Stimulated activated effector memory CD8-positive, alpha-beta T cell treated with anti-CD3 and anti-CD28 coated beads, Interleukin-12 subunit alpha, Interleukin-12 subunit beta, amount 100 ng/mL, for 72 hours (primary cell): ENCODE measurements around the gene CDH18.
A peak's percentile ranks its signal among the peaks of the same experiment; 100 is the strongest.

Experiments
- ATAC-seq: fragments of 150-1000 bp; cut with Tn5 transposase; 2 replicates; pipeline ENCODE4 v1.10.0; 2021
- DNase-seq, 2 donors: peaks; one replicate each; pipeline ENCODE4 v3.0.0; 2021 to 2022; ENCODE audit warnings: low spot score in 2 of 2
- H3K27ac Mint-ChIP-seq: one replicate; pipeline ENCODE4 v1.8.0; 2022; ENCODE audit warnings: mild to moderate bottlenecking, mixed read lengths
- H3K36me3 Mint-ChIP-seq: one replicate; pipeline ENCODE4 v1.8.0; 2022; ENCODE audit warnings: mild to moderate bottlenecking, mixed read lengths
- H3K4me1 Mint-ChIP-seq: one replicate; pipeline ENCODE4 v1.8.0; 2022; ENCODE audit warnings: mixed read lengths
- H3K4me3 Mint-ChIP-seq: one replicate; pipeline ENCODE4 v1.8.0; 2022; ENCODE audit warnings: mild to moderate bottlenecking, mixed read lengths
- H3K9me3 Mint-ChIP-seq: one replicate; pipeline ENCODE4 v1.8.0; 2022; ENCODE audit warnings: mixed read lengths

The CDH18 gene

GRCh38 chr5:19751326-19751725, 236.7 kb downstream of the CDH18 start:
- ATAC-seq: no peak
- Mint-ChIP-seq H3K36me3 (no peaks in the 10 kb centered on the region), H3K4me3 (no peak overlapping the region), H3K9me3 (peaks cover 13% of the 10 kb centered on the region), H3K27ac (no peak overlapping the region), H3K4me1 (no peaks in the 10 kb centered on the region)
- DNase-seq: no peak

GRCh38 chr5:19745247-19745646, 242.8 kb downstream of the CDH18 start:
- Mint-ChIP-seq H3K4me3 (no peak overlapping the region), H3K27ac (no peak overlapping the region), H3K36me3 (no peaks in the 10 kb centered on the region), H3K9me3 (peaks cover 8% of the 10 kb centered on the region), H3K4me1 (no peaks in the 10 kb centered on the region)
- no peak for ATAC-seq
- DNase-seq: no peak

GRCh38 chr5:19739671-19740070, 248.3 kb downstream of the CDH18 start:
- no peak for ATAC-seq
- H3K4me1 Mint-ChIP-seq: no peaks in the 10 kb centered on the region
- peaks cover 8% of the 10 kb centered on the region for H3K9me3 Mint-ChIP-seq
- no peak overlapping the region for H3K27ac Mint-ChIP-seq
- H3K4me3 Mint-ChIP-seq: no peak overlapping the region
- DNase-seq: no peak
- H3K36me3 Mint-ChIP-seq: no peaks in the 10 kb centered on the region

DNA sequence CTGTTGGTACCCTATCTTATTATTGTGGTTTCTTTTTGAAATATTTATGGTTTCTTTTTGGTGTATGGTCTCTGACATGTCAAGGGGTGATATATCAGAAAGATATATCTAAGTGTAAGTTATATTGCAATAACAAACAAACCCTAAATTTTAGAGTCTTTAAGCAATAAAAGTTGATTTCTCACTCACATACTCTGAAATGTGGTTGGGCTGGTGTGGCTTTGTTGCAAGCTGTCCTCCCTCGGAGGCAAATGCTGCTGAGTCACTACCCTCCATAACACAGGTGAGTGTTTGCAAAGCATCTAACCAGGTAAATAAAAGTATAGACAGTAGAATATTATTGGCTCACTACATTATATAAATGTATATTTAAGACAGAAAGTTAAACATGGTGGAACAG, 253.2 kb downstream of the CDH18 start:
- no peak overlapping the region for H3K4me3 Mint-ChIP-seq
- H3K27ac Mint-ChIP-seq: no peak overlapping the region
- peaks cover 20% of the 10 kb centered on the region for H3K9me3 Mint-ChIP-seq
- ATAC-seq (no peak), DNase-seq (no peak)
- H3K36me3 Mint-ChIP-seq: no peaks in the 10 kb centered on the region
- H3K4me1 Mint-ChIP-seq: no peaks in the 10 kb centered on the region

DNA sequence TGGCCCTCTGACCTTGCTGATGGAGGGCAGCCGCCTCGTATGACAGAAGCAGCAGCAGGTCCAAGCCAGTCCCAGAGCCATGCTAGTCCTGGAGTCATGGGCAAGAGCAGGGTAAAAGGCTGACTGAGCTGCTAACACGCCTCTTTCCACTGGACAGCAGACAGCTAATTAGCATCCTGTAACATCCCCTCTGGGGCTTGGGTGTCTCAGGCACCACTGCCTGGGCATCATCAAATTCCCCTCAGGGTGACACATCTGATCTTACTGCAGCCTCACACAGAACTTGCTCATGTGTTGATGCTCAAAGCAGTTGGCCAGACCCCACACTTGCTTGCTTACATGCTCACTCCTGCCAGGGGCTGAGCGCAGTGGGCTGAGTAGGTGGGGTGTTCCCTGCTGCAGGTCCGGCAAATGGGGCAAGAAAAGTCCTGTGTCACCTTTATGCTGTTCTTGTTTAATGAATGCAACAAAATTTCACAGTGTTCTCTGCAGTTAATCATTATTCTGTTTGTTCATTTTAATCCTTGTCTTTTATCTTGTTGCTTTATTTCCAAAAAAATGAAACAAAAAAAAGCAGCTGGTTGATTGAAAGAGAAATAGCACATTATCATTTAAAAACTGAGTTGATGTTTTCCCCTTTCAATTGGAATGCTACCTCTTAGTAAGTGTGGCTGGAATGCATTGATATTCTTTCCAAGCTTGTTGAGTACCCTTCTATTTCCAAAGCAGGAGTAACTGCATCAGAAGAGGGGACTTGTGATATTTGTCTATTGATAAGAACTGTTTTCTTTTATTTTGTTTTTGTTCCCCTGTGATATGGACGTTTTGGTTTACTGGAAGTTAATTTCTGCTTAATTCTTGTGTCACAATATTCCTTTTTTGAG, 254.1 kb downstream of the CDH18 start:
- no peaks in the 10 kb centered on the region for H3K36me3 Mint-ChIP-seq
- H3K9me3 Mint-ChIP-seq: peaks cover 18% of the 10 kb centered on the region

GRCh38 chr5:19728571-19728970, 259.4 kb downstream of the CDH18 start:
- Mint-ChIP-seq H3K4me1 (no peaks in the 10 kb centered on the region), H3K36me3 (no peaks in the 10 kb centered on the region), H3K4me3 (no peak overlapping the region), H3K9me3 (peaks cover 9% of the 10 kb centered on the region), H3K27ac (no peak overlapping the region)
- no peak for DNase-seq
- no peak for ATAC-seq

More for the DNA sequence above, 254.1 kb downstream of the CDH18 start:
- DNase-seq (no peak), ATAC-seq (peak; percentile 31)
- H3K4me3 Mint-ChIP-seq: no peak overlapping the region
- H3K27ac Mint-ChIP-seq: no peak overlapping the region
- H3K4me1 Mint-ChIP-seq: no peaks in the 10 kb centered on the region

DNA sequence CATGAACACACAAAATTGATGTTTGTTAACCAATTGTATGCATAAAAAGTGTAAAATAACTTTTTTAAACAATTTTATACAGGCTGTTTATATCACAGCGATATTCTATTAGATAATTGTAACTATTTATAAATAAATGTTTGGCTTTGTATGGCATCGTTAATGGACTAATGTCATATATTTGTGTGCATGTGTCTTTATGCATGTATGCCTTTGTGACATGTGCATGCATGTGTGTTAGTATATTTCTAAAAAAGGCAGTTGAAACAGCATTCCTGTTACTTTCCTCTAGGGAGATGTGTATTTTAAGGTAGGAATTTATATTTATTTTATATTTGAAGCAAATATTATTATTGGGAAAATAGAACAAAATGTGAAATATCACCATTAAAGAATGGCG, 268.9 kb downstream of the CDH18 start:
- Mint-ChIP-seq H3K4me3 (no peak overlapping the region), H3K4me1 (no peaks in the 10 kb centered on the region), H3K27ac (no peak overlapping the region), H3K9me3 (peaks cover 4% of the 10 kb centered on the region), H3K36me3 (no peaks in the 10 kb centered on the region)
- no peak for DNase-seq
- ATAC-seq: no peak

DNA sequence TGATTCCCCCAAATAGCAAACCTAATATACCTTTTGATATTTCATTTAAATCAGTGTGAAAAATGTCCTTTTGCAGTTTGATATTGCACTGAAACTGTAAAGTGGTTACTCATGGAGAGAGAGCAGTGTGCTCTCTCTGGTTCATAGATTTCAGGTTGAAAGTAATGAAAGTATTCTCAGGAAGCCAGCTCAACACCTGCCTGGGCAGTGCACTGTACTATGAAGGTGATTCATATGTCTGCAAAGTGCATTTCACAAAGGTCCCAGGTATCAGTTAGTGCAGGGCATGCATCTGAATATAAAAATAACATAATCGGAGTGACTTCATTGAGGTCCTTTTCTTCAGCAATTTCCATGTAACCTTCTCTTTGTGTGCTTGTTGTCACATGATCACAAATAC, 274.3 kb downstream of the CDH18 start:
- Mint-ChIP-seq H3K27ac (no peak overlapping the region), H3K4me3 (no peak overlapping the region), H3K4me1 (no peaks in the 10 kb centered on the region), H3K9me3 (peaks cover 6% of the 10 kb centered on the region), H3K36me3 (no peaks in the 10 kb centered on the region)
- ATAC-seq: no peak
- DNase-seq: no peak

DNA sequence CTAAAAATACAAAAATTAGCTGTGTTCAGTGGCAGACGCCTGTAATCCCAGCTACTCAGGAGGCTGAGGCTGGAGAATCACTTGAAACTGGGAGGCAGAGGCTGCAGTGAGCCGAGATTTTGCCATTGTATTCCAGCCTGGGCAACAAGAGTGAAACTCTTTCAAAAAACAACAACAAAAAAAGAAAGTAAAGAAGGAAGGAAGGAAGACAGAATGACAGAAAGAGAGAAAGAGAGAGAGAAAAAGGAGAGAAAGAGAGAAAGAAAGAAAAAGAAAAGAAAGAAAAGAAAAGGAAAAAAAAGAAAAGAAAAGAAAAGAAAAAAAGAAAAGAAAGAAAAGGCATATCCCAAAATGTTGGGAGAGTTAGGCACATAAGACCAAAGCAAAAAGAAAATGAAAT, 278.6 kb downstream of the CDH18 start:
- ATAC-seq: no peak
- Mint-ChIP-seq H3K4me3 (no peak overlapping the region), H3K36me3 (no peaks in the 10 kb centered on the region), H3K27ac (no peak overlapping the region), H3K4me1 (no peaks in the 10 kb centered on the region), H3K9me3 (peaks cover 10% of the 10 kb centered on the region)
- DNase-seq: no peak

DNA sequence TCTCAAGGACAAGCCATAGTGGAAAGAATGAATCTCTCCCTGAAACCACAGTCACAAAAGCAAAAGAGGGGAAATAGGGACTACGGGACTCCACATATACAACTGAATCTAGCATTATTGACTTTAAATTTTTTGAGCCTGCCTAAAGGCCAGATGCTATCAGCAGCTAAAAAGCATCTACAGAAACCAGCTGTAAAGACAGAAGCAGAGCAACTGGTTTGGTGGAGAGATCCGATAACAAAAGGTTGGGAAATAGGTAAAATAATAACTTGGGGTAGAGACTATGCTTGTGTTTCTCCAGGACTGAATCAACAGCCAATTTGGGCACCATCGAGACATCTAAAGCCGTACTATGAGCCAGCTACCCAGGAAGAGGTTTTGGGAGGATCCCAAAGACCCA, 281.2 kb downstream of the CDH18 start:
- Mint-ChIP-seq H3K4me1 (no peaks in the 10 kb centered on the region), H3K4me3 (no peak overlapping the region), H3K9me3 (peaks cover 15% of the 10 kb centered on the region), H3K27ac (no peak overlapping the region), H3K36me3 (no peaks in the 10 kb centered on the region)
- no peak for DNase-seq
- no peak for ATAC-seq

GRCh38 chr5:19701731-19702130, 286.3 kb downstream of the CDH18 start:
- ATAC-seq (no peak), DNase-seq (no peak)
- H3K27ac Mint-ChIP-seq: no peak overlapping the region
- no peaks in the 10 kb centered on the region for H3K36me3 Mint-ChIP-seq
- no peaks in the 10 kb centered on the region for H3K4me1 Mint-ChIP-seq
- peaks cover 11% of the 10 kb centered on the region for H3K9me3 Mint-ChIP-seq
- no peak overlapping the region for H3K4me3 Mint-ChIP-seq

DNA sequence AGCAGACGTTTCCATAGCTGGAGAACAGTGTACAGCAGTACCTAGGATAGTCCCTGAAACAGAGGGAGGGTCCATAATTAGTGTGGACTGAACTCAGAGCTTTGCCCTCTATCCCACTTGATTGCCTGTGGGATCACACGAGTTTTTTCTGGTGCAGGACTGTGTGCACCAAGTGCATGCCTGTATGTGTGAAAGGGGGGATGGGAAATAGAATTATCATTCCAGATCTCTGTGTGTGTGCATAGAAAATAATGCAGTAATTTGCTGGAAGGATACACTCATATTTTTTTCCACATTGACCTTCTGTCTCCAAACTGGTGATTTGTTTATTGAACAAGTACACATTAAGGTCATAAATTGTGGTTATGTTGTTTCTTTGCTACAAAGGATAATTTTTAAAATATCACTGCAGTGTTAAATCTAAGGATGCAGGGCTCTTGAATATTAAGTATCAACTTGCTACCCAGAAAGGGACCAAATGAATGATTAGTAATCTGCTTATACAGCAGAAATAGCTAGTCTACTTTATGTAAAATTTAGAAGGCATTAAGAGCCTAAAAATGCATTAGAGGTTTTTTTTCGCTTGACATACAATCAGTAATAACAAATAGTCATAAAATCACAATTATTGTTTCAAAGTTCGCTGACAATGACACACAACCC, 292.9 kb downstream of the CDH18 start:
- H3K4me1 Mint-ChIP-seq: no peaks in the 10 kb centered on the region

DNA sequence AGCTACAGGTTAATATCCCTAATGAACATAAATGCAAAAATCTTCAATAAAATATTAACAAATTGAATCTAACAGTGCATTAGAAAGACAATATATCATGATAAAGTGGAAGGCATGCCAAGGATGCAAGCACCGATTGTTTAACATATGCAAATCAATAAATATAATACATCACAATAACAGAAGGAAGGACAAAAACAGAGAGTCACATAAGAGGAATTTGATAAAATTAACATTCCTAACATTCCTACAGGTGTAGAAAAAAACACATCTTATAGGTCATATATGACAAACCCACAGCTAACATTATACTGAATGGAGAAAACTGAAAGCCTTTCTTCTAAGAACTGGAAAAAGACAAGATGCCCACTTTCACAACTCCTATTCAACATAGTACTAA, 297.0 kb downstream of the CDH18 start:
- ATAC-seq: no peak
- no peak for DNase-seq
- Mint-ChIP-seq H3K4me1 (no peaks in the 10 kb centered on the region), H3K4me3 (no peak overlapping the region), H3K9me3 (peaks cover 36% of the 10 kb centered on the region), H3K27ac (no peak overlapping the region), H3K36me3 (no peaks in the 10 kb centered on the region)

More for the DNA sequence above, 292.9 kb downstream of the CDH18 start:
- Mint-ChIP-seq H3K4me3 (no peak overlapping the region), H3K27ac (no peak overlapping the region), H3K9me3 (peaks cover 14% of the 10 kb centered on the region), H3K36me3 (no peaks in the 10 kb centered on the region)
- DNase-seq (no peak), ATAC-seq (no peak)

- no peak for DNase-seq
- no peak for ATAC-seq
- Mint-ChIP-seq H3K27ac (no peak overlapping the region), H3K36me3 (no peaks in the 10 kb centered on the region), H3K4me1 (no peaks in the 10 kb centered on the region), H3K9me3 (peaks cover 40% of the 10 kb centered on the region), H3K4me3 (no peak overlapping the region)
Observed at GRCh38 chr5:19685473-19685872, 302.5 kb downstream of the CDH18 start.

- H3K9me3 Mint-ChIP-seq: peaks cover 18% of the 10 kb centered on the region
- DNase-seq: no peak
- no peak overlapping the region for H3K27ac Mint-ChIP-seq
- H3K36me3 Mint-ChIP-seq: no peaks in the 10 kb centered on the region
- no peak for ATAC-seq
- H3K4me3 Mint-ChIP-seq: no peak overlapping the region
- H3K4me1 Mint-ChIP-seq: no peaks in the 10 kb centered on the region
Observed at GRCh38 chr5:19676895-19677294, 311.1 kb downstream of the CDH18 start.

DNA sequence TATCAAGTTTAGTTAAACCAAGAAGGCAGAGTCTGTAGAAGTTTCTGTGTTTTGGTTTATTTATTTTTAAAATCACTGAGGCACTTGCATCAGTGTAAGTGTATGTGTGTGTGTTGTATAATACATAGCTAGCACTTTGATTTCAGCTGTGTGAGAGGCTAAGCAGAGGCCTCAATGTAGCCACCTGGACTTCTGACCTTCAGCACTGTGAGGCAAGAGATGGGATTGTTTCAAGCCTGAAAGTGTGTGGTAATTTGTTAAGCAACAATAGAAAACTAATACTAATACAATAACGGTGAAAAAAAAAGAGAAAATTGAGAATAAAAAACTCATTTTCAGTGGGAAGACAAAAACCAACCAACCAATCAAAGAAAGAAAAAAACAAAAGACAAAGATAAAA, 327.3 kb downstream of the CDH18 start:
- H3K36me3 Mint-ChIP-seq: no peaks in the 10 kb centered on the region
- no peak overlapping the region for H3K4me3 Mint-ChIP-seq
- H3K27ac Mint-ChIP-seq: no peak overlapping the region
- DNase-seq (no peak), ATAC-seq (no peak)
- no peaks in the 10 kb centered on the region for H3K4me1 Mint-ChIP-seq
- peaks cover 3% of the 10 kb centered on the region for H3K9me3 Mint-ChIP-seq
